ENCODE results near the gene WARS2.

DNA sequence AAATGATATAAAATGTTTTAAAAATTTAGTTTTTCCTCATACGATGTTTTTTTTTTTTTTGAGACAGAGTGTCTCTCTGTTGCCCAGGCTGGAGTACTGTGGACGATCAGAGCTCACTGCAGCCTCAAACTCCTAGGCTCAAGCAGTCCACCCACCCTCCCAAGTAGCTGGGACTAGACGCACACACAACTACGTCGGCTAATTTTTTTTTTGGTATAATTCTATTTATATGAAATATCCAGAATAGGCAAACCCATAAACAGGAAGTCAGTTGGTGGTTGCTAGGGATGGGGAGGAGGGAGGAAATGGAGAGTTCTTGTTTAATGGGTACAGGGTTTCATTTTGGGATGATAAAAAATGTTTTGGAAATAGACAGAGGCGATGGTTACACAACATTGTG is 56.5 kb downstream of the WARS2 start:
- TF ChIP-seq CTCF (conservative IDR thresholded peaks at IDR 0.05) (no peak), EZH2 (IDR thresholded peaks at IDR 0.05; ENCODE audit: low read depth) (no peak)

All from PC-9 (cell line).